GM18873 (cell line): Measurements from ENCODE around the gene CPSF7.

ENCODE experiments used
- ATAC-seq: cut with Tn5 transposase; IDR thresholded peaks from one replicate; pipeline ENCODE4 v1.9.1; 2021; ENCODE audit warnings: mild to moderate bottlenecking, moderate library complexity, moderate number of reproducible peaks; ENCODE audit not compliant: unreplicated experiment, low FRiP score

Gene CPSF7

GRCh38 chr11:61359516-61359915 lies 70.3 kb downstream of the CPSF7 start:
- no peak for ATAC-seq

DNA sequence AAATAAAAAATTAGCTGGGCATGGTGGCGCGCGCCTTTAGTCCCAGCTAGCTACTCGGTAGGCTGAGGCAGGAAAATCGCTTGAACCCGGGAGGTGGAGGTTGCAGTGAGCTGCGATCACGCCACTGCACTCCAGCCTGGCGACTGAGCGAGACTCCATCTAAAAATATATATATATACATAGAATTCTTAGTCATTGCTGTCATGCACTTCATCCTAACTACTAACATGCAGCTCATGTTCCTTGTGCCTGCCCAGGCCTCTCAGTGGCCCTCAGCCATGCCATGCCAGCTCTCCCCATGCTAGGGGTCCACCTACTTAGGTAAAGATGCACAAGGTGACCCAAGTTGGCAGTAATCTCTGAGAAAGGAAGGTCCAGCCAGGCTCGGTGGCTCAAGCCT lies 71.2 kb downstream of the CPSF7 start:
- no peak for ATAC-seq

GRCh38 chr11:61357894-61358239 lies 71.9 kb downstream of the CPSF7 start:
- ATAC-seq = no peak

DNA sequence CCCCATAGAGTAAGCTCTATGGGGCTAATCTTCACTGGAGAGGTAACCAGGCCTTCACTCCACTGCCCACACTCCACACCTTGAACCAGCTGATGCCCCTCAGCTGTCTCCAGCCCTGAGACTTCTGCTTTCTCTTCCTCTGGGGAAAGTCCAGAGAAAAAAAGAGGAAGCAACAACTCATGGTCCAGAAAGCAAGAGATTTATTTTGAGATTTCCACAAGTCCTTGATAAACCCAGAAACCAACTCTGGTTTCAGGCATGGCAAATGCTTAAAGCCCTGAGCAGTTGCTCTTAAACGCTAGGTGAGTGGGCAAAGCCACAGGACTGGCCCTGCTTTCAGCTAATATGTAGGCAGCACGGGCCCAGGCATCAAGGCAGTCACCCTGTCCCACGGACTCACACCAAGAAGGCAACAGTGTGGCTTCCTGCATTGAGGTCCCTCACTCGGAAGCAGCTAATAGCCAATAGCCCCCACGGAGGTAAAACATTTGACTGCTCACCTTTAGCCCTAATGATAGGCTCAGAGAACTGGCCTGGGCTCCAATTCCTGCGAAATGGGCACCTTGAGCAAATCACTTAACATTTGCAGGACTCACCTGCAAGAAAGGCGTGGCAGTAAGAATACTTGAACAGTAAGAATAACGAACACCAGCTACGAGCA lies 72.4 kb downstream of the CPSF7 start:
- ATAC-seq = no peak

GRCh38 chr11:61356706-61357105 lies 73.1 kb downstream of the CPSF7 start:
- ATAC-seq = no peak

DNA sequence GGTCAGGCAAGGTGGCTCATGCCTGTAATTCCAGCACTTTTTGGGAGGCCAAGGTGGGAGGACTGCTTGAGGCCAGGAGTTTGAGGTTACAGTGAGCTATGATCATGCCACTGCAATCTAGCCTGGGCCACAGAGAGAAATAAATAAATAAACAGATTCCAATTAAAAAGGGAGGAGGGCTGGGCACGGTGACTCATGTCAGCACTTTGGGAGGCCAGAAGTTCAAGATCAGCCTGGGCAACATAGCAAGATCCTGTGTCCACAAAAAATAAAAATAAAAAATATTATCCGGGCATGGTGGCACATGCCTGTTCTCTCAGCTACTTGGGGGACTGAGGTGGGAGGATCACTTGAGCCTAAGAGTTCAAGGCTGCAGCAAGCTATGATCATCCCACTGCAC lies 75.6 kb downstream of the CPSF7 start:
- no peak for ATAC-seq

DNA sequence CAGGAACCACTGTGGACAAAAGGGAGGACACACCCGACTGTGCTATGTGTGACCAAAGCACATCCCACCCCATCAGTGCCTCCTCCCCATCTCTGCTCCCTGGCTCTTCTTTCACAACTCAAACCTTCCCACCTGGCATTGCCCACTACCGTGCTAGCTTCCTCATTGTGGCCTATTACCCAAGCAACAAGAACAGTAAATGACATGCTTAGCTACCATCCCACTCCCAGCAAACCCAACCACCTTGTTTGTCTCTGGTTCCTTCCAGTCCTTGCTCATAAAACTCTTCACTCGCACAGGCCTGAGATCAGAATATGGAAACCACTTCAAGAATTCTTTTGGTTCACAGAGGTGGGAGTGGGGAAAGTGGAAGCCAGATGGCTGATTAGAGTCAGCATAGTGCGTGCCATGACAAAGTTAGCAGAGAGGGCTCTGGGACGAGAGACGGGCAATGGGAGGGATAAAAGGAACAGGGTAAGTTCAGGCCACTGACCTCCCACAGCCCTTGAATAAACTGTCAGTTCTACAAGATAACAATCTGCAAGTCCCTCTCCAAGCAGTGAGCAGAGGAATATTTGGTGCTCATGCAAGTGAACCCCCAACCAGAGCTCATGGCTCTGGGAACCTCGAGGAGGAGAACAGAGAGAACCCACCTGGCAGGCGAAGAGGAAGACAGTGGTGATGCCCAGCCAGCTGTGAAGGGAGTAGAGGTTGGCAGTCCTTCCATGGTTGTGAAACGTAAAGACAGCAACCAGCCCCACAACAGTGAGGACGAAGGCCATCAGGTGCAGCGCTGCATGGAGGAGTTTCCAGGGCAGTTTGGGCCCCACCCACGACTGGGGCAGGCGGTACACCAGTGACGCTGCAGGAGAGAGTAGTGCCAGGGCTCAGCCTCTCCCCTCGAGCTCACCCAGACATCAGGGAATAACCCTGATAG lies 76.4 kb downstream of the CPSF7 start:
- no peak for ATAC-seq
